GM10266 (cell line): ENCODE measurements around the gene DMWD.

Experiments used
- DNase-seq: peaks from one replicate; pipeline ENCODE4 v3.0.0; 2012; ENCODE audit errors: extremely low spot score
- TF ChIP-seq, protein P1 (sequence below): IDR thresholded peaks from 2 replicates; pipeline ENCODE4 v1.5.1; 2012; ENCODE audit warnings: mild to moderate bottlenecking, low read depth; ENCODE audit not compliant: control insufficient read depth, insufficient read depth; ENCODE audit errors: missing control alignments

DMWD gene

DNA sequence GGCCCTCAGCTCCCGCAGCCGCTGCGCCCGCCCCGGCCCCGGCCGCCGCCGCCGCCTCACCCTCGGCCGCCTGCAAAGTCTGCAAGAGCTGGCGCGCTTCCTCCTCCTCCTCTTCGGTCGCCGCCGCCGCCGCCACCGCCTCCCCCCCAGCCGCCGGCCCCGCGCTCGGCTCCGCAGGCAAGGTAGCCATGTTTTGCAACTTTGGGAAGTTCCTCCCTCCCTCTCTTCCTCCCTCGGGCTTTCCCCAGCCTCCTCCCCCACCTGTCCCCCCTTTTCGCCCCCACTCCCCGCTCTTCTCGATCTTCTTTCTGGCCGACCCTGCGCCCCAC is 24.0 kb downstream of the DMWD start:
- TF ChIP-seq, protein P1, sequence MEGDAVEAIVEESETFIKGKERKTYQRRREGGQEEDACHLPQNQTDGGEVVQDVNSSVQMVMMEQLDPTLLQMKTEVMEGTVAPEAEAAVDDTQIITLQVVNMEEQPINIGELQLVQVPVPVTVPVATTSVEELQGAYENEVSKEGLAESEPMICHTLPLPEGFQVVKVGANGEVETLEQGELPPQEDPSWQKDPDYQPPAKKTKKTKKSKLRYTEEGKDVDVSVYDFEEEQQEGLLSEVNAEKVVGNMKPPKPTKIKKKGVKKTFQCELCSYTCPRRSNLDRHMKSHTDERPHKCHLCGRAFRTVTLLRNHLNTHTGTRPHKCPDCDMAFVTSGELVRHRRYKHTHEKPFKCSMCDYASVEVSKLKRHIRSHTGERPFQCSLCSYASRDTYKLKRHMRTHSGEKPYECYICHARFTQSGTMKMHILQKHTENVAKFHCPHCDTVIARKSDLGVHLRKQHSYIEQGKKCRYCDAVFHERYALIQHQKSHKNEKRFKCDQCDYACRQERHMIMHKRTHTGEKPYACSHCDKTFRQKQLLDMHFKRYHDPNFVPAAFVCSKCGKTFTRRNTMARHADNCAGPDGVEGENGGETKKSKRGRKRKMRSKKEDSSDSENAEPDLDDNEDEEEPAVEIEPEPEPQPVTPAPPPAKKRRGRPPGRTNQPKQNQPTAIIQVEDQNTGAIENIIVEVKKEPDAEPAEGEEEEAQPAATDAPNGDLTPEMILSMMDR = no peak
- no peak for DNase-seq

DNA sequence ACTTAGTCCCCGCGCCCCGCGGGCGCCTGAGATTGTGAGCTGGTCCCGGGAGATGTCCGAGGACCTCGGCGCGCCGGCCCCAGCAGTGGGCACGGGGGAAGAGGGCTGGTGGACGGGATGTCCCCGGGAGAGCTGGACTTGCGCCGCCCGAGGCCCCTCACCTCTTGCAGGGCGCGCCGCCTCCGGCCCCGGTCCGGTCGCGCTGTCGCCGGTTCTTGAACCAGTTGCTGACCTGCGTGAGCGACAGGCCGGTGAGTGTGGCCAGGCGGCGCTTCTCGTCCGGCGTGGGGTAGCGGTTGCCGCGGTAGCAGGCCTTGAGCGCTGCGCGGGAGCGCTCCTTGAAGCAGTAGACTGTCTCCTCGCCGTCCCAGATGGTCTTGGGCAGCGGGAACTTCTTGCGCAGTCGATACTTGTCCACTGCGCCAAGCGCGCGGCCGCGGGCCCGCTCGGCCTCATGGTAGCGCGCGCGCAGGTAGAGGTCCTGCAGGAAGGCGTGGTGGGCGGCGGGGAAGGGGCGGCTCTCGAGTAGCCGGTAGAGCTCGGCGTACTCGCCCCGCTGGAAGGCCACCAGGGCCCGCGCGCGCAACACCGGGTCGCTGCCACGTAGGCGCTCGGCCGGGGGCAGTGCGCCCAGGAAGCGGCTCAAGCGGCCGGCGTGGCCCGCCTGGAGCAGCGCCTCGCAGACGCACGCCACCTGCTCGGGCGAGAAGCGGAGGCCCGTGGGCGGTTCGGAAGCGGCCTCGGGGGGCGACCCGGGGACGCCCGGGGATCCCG is 24.6 kb downstream of the DMWD start:
- TF ChIP-seq, protein P1 = no peak
- peak; percentile 80 for DNase-seq

GRCh38 chr19:45767410-45767880 is 25.2 kb downstream of the DMWD start:
- TF ChIP-seq, protein P1 = no peak
- DNase-seq = no peak

- TF ChIP-seq, protein P1 = no peak
- DNase-seq = no peak
These were observed 25.7 kb downstream of the DMWD start for GRCh38 chr19:45766869-45767346.

DNA sequence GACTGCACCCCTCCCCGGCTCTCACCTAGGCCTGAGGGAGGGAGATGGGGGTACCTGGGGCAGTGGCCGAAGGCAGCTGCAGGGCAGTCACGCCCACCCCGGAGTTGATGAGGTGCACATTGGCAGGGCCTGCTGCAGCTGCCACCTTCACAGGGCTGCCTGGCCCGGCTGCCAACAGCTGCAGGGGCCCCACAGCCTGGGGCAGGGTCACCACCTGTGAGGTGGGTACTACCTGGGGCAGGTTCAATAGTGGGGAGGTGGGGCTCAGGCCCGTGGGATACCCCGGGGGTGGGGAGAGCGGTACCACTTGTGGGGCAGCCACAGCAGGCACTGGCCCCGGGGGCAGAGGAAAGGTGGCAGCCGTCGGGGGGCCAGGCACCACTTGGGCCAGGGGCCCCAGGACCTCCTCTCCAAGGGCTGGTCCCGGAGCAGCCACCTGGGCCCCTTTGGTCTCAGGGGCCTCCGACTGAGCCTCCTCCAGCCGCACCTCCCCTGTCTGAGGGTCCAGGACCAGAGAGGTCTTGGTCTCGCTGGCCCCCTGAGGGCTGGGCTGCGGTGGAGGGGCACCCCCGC is 26.3 kb downstream of the DMWD start:
- no peak for DNase-seq
- TF ChIP-seq, protein P1 = no peak

DNA sequence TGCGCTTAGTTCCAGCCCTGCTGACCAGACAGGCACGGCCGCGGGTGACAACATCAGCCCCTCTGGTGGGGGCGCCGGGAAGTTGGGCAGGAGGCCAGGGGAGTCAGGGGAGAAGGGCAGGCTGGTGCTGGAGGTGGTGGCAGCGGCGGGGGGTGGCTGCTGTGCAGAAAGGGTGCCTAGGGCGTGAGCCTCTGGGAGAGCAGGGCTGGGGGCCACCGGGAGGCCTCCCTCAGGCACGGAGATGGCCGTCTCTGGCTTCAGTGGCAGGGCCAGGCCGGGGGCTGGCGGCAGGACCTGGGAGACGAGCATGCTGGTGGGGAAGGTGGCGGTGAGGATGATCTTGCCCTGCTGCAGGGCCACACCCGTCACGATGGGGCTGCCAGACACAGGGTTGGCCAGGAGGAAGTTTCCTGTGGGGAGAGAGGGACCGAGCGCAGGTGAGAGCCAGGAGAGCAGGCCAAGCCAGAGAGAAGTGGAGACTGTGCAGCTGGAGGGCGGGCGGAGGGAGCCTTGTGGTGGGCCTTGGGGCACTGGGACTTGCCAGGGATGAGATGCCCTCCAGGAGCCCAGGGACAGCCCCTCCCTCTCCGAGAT is 26.8 kb downstream of the DMWD start:
- TF ChIP-seq, protein P1 = no peak
- no peak for DNase-seq

DNA sequence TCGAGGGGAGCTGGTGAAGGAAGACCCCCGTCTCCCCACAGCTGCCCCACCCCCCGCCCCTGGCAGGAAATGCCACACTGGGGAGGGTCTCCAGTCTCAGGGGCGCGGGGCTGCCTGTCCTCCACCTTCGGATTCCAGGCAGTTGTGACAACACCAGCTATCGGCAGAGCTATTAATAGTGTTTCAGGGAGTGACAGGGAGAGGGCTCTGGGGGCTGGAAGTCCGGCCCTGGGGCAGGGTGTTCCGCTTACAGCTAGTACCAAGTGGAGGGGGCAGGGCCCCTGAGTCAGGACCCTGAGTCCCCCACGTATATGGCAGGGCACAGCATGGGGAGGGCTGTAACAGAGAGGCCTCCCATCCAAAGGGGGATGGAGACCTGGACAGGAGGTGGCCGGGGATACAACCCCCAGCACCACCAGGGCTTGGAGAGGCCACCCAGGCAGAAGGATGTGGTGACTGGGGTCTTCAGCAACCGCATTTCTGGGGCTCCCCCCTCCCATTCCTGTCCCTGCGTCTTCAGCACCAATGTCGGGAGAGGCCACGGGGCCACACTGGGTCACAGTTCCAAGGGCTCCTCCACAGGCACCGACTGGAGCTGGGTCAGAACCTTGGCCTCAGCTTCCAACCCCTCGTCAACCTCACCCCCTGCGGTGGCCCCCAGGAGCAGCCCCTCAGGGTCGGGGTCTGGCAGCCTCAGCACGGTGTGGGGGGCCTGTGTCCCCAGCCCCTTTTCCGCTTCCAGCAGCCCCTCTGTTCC is 27.5 kb downstream of the DMWD start:
- TF ChIP-seq, protein P1 = no peak
- DNase-seq = no peak
